ENCODE results near the gene ACMSD. TPM values are rescaled to one million over a fixed set of nuclear protein-coding genes. Genes with fewer than 3 reads are reported as not detected.
"Not testable (repeated sequence)": the region's sequence is repeated elsewhere in the genome, so short reads cannot be mapped to it uniquely, and the experiment has no call there.

Gene ACMSD
- total RNA-seq, 2 donors from 2014 or later, result 0.52 TPM; not detected in 1

GRCh38 chr2:134905168-134905567 lies 66.8 kb downstream of the ACMSD start:
- intact Hi-C loops (cut with DNase I), result loop anchor here (10.0 kb wide), 1 partner anchor 450 kb away; no protein-coding TSS in a partner anchor
- Histone ChIP-seq H3K27ac (no peak overlapping the region), H3K4me1 (no peaks in the 10 kb centered on the region), H3K4me3 (no peak overlapping the region), H3K27me3 (no peaks in the 10 kb centered on the region), H3K9me3 (no peaks in the 10 kb centered on the region), H3K36me3 (replicated peaks in 1 of 2; ENCODE audit: insufficient read depth in 1 of 2, low read depth in 2 of 2) (no peaks in the 10 kb centered on the region)
- TF ChIP-seq POLR2A (IDR thresholded peaks at IDR 0.05), result no peak
- TF ChIP-seq, protein P1, sequence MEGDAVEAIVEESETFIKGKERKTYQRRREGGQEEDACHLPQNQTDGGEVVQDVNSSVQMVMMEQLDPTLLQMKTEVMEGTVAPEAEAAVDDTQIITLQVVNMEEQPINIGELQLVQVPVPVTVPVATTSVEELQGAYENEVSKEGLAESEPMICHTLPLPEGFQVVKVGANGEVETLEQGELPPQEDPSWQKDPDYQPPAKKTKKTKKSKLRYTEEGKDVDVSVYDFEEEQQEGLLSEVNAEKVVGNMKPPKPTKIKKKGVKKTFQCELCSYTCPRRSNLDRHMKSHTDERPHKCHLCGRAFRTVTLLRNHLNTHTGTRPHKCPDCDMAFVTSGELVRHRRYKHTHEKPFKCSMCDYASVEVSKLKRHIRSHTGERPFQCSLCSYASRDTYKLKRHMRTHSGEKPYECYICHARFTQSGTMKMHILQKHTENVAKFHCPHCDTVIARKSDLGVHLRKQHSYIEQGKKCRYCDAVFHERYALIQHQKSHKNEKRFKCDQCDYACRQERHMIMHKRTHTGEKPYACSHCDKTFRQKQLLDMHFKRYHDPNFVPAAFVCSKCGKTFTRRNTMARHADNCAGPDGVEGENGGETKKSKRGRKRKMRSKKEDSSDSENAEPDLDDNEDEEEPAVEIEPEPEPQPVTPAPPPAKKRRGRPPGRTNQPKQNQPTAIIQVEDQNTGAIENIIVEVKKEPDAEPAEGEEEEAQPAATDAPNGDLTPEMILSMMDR (IDR thresholded peaks at IDR 0.05), result no peak
- no peak for DNase-seq
- ATAC-seq, result no peak
- 91 to 94% methylated on average over 2 of the region's 2 CpGs for WGBS, 2 donors

- intact Hi-C loops (cut with DNase I), result loop anchor here (10.0 kb wide), 1 partner anchor 452 kb away; no protein-coding TSS in a partner anchor
- no peaks in the 10 kb centered on the region for H3K9me3 ChIP-seq
- DNase-seq, result no peak
- ATAC-seq, result no peak
- H3K4me1 ChIP-seq, result no peaks in the 10 kb centered on the region
- WGBS, 2 donors, result 72 to 78% methylated on average over 2 of the region's 2 CpGs
- no peak overlapping the region for H3K4me3 ChIP-seq
- H3K36me3 ChIP-seq (replicated peaks in 1 of 2; ENCODE audit: insufficient read depth in 1 of 2, low read depth in 2 of 2), result no peaks in the 10 kb centered on the region
- no peaks in the 10 kb centered on the region for H3K27me3 ChIP-seq
- no peak overlapping the region for H3K27ac ChIP-seq
- TF ChIP-seq, protein P1 (IDR thresholded peaks at IDR 0.05), result no peak
- TF ChIP-seq POLR2A (IDR thresholded peaks at IDR 0.05), result no peak
Measured at GRCh38 chr2:134906726-134907125, 68.3 kb downstream of the ACMSD start.

DNA sequence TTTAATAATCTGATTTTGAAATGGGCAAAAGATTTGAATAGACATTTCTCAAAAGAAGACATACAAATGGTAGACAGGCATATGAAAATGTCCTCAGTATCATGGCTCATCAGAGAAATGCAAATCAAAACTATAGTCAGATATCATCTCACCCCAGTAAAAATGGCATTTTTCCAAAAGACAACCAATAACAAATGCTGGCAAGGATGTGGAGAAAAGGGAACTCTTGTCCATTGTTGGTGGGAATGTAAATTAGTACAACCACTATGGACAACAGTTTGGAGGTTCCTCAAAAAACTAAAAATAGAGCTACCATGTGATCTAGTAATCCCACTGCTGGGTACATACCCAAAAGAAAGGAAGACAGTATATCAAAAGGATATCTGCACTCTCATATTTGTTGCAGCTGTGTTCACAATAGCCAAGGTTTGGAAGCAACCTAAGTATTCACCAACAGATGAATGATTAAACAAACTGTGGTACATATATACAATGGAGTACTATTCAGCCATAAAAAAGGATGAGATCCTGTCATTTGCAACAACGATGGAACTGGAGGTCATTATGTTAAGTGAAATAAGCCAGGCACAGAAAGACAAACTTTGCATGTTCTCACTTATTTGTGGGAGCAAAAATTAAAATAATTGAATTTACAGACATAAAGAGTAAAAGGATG lies 69.2 kb downstream of the ACMSD start:
- WGBS, 2 donors, result 75 to 82% methylated on average over 1 of the region's 1 CpG
- not testable (repeated sequence) for ATAC-seq; H3K9me3 ChIP-seq; H3K27ac ChIP-seq; H3K4me1 ChIP-seq; DNase-seq; H3K4me3 ChIP-seq; H3K36me3 ChIP-seq (replicated peaks in 1 of 2; ENCODE audit: insufficient read depth in 1 of 2, low read depth in 2 of 2); H3K27me3 ChIP-seq
- intact Hi-C loops (cut with DNase I), result loop anchor here (10.0 kb wide), 1 partner anchor 453 kb away; no protein-coding TSS in a partner anchor

- H3K4me1 ChIP-seq, result no peaks in the 10 kb centered on the region
- intact Hi-C loops (cut with DNase I), result no loop called here
- H3K27ac ChIP-seq, result no peak overlapping the region
- no peaks in the 10 kb centered on the region for H3K27me3 ChIP-seq
- no peak for DNase-seq
- H3K4me3 ChIP-seq, result no peak overlapping the region
- H3K36me3 ChIP-seq (replicated peaks in 1 of 2; ENCODE audit: insufficient read depth in 1 of 2, low read depth in 2 of 2), result no peaks in the 10 kb centered on the region
- 81 to 83% methylated on average over 2 of the region's 2 CpGs for WGBS, 2 donors
- H3K9me3 ChIP-seq, result no peaks in the 10 kb centered on the region
- ATAC-seq, result no peak
- TF ChIP-seq POLR2A (IDR thresholded peaks at IDR 0.05), result no peak
- TF ChIP-seq, protein P1 (IDR thresholded peaks at IDR 0.05), result no peak
Measured at GRCh38 chr2:134910763-134911399, 72.5 kb downstream of the ACMSD start.

- WGBS, 2 donors, result 80 to 89% methylated on average over 3 of the region's 3 CpGs
- TF ChIP-seq, protein P1 (IDR thresholded peaks at IDR 0.05), result no peak
- TF ChIP-seq POLR2A (IDR thresholded peaks at IDR 0.05), result no peak
- Histone ChIP-seq H3K4me1 (no peaks in the 10 kb centered on the region), H3K27ac (no peak overlapping the region), H3K4me3 (no peak overlapping the region), H3K9me3 (no peaks in the 10 kb centered on the region), H3K27me3 (no peaks in the 10 kb centered on the region), H3K36me3 (replicated peaks in 1 of 2; ENCODE audit: insufficient read depth in 1 of 2, low read depth in 2 of 2) (no peaks in the 10 kb centered on the region)
- DNase-seq (no peak), ATAC-seq (no peak)
- intact Hi-C loops (cut with DNase I), result no loop called here
Measured at GRCh38 chr2:134911400-134911785, 73.0 kb downstream of the ACMSD start.
